M059J (cell line): Measurements from ENCODE around the gene ETV6. TPM values are rescaled to one million over a fixed set of nuclear protein-coding genes. Genes with fewer than 3 reads are reported as not detected.

Experiments
- DNase-seq: peaks from one replicate; pipeline ENCODE4 v3.0.0-alpha.2; 2012; ENCODE audit warnings: low read depth
- total RNA-seq: library from RNA; depleted of rRNA; stranded (reverse); fragments of >200 nt; shearing (Covaris generic); gene quantifications from 2 replicates; pipeline ENCODE4 v1.2.3, GENCODE V29; 2014

ETV6 gene
- total RNA-seq, 1 experiment from 2014 or later: 11.5 TPM

DNA sequence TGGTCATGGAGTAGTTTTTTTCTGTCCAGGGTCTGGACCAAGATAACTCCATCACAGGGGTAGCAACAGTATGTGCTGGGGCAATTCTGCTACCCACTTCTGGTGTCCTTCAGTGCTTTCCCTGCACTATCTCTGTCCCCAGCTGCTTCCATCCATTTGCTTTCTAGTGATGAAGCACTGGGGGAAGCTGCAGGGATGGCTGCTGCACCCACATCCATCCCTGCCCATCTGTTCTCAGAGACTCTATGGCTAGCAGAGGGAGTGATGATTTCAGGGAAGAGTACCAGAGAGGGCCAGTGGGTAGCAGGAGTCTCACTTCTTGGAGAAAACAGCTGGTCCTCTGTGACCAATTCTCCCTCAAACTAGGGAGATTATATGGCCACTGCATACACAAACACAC is 44.1 kb downstream of the ETV6 start:
- DNase-seq: no peak

DNA sequence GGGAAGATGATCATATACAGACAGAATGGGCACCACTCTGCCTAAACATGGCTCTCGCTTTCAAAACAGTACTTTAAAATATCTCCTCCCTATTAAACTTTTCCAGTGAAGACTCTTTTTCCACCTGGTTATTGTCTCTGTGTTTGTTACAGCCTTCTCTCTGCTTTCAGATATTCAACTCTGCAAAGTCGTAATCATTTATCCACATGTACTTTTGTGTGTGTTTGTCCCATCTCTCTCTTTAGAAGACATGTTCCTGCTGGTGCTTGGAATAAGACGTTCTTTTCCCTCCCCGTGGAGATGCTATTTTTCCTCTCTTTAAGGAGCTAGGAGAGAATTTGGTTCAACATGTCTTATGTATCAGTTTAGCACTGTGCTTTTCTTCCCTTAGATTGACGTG is 45.1 kb downstream of the ETV6 start:
- no peak for DNase-seq

DNA sequence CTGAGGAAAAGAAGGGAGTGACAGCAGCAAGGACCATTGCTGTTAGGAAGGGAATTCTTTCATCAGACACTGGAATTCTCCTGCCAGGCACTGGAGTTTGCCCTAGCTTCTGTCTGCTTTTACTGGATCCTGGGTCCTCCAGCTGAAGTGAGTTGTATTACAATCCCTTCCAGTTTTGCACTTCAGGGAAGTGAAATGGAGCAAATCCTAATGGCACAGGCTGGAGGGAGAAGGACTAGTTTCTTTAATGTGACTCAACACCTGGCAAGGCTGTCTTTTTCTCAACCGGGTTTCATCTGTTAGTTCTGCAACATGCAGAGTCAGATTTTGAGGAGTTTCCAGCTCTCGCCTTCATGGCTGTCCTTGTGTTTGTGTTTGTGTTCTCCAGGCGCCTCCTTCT is 45.8 kb downstream of the ETV6 start:
- DNase-seq: peak; percentile 50

DNA sequence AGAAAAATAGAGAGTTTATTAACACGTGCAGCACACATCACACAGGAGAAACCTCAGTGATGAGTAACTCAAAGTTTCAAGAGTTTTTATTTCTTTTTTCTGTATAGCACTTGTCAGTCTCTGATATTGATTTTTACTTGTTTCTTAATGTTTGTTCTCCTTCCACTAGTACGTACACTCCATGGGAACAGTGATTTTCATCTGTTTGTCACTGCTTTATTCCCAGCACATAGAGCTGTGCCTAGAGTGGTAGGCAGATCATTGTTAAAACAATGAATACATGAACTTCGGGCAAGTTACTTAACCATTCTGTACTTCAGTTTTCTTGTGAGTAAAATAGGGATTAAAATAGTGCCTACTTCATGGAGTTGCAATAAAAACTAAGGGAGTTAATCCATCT is 46.6 kb downstream of the ETV6 start:
- no peak for DNase-seq

DNA sequence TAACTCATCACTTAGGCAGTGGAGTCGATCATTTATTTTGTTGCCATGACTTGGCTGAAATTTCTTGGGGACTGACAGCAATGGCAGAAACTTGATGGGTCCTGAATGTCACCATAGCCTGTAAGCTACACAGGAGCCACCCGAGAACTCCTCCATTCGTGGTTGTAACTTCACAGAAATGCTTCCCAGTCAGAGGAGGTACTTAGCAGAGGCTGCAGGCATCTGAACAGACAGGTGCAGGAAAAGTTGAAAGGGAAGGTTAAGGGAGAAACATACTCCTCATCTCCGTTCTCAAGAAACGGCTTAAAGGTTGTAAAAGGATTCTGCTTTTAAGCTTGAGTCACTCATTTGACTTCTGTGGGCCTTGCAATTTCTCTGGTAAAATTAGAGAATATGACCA is 47.7 kb downstream of the ETV6 start:
- DNase-seq: no peak

DNA sequence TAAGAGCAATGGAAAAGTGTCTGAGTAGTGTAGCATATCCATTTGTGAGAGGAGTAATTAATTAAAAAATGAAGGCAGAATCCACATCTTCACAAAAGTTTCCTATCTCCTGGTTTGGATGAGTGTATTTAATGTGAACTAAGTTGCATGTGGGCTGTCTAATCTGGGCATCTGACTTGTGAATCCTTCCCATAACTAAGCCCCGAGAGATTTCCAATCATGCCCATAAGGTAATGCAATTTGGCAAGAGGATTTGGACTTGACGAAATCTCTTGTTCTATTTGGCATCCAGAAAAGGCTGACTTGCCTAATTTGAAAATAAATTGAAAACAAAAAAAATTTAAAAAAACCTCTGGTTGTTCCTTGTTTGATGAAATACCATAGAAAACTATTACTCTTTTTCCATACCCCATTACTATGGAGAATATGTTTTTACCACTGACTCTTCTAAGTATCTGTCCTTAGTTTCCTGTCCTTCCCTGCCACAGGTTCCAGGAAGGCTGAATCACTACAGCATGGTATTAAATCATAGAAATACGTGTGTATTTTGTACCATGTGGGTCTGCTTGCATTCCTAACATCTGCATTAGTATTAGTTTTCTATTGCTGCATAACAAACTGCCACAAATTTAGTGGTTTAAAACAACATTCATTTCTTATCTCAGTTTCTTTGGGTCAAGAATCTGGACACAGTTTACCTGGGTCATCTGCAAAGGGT is 48.4 kb downstream of the ETV6 start:
- DNase-seq: peak; percentile 58

DNA sequence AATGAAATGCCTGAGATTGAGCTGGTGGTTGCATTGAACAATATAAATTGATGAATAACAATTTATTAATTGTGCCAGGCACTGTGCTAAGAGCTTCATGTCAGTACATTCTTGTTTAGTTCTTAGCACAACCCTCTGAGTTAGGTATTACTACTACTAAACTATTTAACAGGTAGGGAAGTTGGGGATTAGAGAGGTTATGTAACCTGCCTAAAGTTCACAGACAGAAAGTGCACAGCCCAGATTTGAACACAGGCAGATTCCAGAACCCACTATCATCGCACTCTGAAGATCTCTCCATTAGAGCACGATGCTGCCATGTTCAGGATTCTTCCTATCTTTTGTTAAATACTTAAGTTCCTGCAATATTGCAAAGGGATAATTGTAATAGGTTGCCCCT is 49.3 kb downstream of the ETV6 start:
- no peak for DNase-seq

DNA sequence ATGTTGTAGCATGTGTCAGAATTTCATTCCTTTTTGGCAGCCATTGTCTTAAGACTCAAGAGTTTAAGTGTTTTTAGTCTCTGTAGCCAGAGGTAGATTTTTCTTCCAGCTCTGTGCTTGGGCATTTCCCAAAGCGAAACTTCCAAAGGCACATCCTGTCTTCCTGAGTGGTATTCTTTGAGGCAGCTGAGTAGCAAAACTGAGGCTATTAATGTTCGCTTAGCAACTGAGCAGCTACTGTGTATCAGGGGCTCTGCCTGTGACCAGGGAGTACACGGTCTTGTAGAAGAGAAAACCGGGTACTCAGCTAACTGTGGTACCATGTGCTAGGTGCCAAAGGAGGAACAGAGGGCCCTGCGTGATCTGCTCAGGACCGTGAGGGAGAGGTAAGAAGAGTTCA is 52.0 kb downstream of the ETV6 start:
- DNase-seq: no peak

DNA sequence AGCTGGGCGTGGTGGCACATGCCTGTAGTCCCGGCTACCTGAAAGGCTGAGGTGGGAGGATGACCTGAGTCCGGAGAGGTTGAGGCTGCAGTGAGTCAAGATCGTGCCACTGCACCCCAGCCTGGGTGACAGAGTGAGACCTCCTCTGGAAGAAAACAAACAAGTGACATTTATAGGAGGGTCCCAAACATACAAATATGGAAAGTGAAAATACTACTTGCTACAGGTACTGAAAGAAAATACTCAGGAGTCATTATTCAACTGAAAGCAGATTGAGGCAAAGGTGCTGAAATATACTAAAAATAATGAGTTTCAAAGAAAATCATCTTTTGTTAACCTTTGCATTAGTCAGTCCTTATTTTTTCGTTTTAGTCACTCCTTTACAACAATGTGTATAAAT is 53.5 kb downstream of the ETV6 start:
- DNase-seq: no peak

DNA sequence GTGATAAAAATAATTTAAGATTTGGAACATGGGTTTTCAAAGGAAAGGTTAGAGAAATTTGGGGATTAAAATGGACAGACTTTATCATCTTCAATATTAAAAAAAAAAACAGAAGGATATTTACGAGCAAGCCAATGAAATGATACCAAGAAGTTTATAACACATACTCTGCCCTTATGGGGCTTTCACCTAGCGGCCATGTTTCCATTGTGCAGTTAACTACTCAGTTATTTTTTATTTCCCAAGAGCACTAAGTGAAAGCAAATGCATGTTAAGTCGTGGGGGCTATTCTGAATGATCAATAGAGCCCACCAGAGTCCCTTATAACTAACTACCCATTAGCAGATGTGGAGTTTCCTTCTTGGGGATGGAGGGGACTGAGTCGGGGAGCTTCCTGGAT is 53.9 kb downstream of the ETV6 start:
- DNase-seq: no peak

DNA sequence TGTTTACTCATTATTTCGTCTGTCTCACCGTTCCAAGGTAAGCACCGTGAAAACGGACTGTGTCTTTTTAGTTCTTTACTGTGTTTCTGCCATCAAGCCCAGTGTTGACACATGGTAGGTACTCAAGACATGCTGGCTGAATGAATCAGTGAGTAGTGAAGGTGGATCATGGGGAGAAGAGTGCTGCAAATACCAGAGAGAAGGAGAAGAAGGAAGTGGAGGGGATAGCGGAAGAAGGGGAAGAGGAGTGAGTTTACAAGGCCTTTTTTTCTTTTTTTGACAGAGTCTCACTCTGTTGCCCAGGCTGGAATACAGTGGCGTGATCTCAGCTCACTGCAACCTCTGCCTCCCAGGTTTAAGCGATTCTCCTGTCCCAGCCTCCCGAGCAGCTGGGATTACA is 54.6 kb downstream of the ETV6 start:
- DNase-seq: no peak

DNA sequence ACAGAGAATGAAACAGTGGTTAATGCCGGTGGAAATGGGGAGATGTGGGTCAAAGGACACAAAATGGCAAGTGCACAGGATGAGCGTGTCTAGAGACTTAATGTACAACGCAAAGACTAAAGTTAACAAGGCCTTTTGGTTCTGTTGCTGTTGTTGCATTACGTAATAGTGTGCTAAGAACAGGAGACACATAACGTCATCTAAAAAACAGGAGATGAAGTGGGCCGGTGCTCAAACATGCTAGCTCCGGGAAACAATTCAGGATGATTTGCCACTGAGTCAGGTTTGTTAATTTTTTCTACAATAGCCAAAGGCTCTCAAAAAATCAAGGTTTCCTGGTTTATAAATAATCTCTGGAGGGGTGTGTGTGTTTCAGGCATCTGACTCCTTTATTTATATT is 55.5 kb downstream of the ETV6 start:
- peak; percentile 83 for DNase-seq

DNA sequence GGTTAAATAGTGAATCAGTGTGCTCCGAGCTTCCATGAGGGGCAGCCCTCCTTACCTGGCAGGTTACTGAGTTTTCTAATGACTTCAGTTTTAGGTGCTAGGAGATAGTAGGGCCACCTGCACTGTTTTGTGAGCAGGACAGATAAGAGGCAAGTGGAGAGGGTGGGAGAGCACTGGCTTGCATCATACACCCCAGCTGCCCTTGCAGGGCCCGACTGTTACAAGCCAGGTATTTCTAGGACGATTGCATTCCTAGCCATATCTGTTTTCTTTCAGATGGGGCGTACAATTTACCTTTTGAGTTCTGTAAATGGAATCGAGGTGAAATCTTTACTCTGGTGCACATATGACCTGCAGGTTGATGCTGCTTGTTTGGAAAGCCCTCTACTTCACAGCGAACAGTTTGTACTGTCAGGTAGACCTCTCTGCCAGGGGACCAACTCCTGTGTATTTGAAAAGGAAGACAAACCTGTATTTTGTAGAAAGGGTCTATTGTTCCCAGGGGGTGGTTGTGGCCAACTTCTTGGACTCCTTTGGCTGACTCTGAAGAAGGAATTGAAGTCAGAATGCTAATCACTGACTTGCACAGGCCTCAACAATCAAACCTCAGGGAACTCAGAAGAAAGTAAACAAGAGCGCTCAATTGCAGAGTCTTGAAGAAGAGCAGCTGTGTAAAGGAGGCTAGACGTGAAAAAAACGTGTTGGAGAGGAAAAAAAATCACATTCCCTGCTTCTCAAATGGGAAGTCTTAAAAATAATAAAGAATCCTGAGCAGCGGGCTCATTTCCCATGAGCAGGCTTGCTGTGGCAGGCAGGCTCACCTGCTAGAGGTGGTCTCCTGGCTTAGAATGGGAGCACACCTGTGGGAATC is 57.3 kb downstream of the ETV6 start:
- no peak for DNase-seq

DNA sequence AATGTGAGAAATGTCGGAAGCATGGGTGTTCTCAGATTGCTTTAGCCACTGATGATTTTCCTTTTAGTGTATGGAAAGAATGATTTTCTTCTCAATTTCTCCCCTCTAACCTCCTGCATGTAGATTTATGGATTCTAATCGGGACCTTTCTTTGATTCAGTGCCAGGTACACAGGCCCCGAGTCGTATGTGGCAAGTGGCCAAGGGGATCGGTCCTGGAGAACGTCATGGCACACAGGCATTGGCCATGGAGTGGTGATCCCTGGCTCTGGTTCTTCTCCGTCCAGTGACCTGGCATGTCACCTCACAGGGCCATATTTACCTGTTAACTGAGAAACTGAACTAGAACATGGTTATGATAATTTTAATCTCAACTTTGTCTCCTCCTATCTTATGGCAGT is 58.1 kb downstream of the ETV6 start:
- no peak for DNase-seq

DNA sequence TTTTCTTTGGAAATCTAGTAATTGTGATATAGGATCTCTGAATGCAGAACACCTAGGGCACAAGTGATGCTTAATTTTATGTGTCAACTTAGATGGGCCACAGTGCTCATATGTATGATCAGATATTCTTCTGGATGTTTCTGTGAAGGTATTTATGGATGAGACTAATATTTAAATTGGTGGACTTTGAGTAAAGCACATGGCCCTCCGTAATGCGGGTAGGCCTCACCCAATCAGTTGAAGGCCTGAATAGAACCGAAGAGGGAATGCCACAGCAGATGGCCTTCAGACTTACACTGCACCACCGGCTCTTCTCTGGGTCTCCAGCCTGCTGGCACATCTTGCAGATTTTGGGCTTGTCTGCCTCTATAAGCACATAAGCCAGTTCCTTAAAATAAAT is 60.0 kb downstream of the ETV6 start:
- DNase-seq: no peak

DNA sequence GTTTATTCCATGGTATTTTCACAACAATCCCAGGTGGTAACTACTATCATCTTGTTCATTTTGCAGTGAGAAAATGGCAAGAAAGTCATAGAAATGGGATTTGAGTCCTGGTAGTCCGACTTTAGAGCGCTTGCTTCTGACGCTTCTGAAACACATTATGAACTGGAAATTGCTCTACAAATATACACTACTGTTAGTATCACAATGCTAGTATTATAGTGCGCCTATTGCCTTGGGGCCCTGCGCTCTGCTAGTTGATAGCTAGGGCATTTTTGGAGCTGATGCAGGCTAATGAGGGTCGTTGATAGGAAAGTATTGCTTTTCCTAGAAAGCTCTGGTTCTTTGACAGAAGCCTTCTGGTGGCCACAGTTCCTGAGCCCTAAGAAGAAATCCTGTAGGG is 61.0 kb downstream of the ETV6 start:
- DNase-seq: no peak

DNA sequence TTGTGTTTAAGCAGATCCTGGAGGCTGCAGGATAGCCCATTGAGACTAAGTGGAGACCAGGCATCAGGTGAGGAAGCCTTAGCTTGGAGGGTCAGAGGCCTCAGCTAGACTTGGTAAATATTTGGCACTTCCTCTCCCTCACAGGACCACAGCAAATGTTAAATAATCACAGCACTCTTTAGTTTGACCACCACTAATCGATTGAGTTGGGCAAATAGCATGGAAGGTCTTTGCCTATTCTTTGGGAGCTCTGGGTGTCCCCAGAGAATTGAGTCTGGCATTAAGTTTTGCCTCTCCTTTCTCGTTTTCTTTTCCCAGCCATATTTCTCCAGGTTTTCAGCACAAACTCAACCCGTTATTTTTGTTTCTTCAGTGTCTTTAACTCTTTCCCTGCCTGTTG is 61.4 kb downstream of the ETV6 start:
- DNase-seq: no peak

DNA sequence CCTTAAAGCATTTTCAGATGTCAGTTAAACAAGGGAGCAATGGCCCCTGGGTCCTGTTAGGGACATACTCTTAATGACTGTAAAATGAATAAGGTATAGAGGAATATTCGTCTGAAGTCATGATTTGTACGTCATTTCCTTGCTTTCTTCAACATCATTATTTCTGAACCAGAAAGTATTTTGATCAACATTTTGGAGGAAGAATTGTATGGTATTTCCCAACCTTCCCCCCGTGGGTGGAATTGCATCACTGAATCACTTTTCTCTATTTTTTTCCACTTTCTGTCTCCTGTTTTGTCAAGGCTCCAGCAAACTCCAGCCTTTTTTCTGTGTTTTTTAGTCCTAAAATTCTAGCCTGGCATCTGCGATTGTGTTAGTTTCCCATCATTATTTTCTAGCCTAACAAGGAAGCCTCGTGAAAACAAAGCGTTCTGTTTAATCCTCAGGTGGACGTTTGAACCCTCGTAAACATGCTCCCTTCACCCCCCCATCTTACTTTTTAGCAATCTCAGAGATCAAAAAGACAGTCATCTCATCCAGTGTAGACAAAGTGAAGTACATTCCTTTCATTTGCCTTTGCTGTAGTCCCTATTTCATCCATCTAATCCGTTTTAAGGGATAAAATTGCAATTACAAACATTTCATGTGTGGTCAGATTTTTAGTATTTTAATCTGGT is 62.3 kb downstream of the ETV6 start:
- DNase-seq: no peak

DNA sequence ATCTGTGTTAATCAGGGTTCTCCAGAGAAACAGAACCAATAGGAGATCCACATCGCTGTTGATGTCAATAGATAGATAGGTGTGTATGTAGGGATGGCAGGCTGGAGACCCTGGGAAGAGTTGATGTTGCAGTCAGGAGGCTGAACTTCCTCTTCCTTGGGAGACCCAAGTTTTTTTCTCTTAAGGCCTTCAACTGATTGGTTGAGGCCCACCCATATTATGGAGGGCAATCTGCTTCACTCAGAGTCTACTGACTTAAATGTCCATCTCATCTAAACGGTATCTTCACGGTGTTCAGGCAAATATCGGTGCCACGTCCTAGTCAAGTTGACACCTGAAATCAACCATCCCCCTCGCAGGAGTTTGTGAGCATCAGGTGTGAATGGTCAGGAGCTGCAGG is 63.0 kb downstream of the ETV6 start:
- no peak for DNase-seq

DNA sequence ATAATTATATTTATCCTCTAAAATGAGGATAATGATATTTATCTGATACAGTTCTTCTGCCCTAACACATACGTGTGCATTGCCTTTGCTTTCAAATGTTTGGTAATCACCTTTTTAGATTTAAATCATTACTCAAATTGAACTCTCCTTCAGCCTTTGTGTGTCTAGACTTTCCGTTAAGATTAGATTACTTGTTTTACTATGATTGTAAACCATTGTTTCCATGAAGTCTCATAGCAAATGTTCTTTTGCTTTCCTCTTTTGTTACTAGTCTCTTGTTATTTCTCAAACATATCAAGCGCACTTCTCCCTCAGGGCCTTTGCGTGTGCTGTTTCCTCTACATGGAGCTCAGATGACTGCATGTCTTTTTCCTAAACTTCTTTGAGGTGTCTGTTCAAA is 63.7 kb downstream of the ETV6 start:
- no peak for DNase-seq

DNA sequence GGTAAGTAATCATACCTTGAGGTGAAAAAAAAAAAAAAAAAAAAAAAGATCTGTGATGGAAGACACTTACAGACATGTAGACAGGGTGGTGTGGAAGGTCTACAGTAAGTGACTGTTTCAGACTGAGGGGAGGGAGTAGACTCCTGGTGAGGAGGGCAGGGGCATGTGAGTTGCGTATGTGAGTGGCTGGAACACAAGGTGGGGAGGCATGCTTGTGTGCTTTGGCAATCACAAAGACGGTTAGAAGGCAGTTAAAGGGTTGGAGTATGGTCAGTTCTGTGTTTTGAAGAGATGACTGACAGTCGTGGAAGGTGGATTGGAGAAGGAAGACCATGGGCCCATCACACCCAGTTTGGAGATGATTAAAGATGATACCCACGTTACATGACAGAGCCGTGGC is 65.2 kb downstream of the ETV6 start:
- DNase-seq: no peak

DNA sequence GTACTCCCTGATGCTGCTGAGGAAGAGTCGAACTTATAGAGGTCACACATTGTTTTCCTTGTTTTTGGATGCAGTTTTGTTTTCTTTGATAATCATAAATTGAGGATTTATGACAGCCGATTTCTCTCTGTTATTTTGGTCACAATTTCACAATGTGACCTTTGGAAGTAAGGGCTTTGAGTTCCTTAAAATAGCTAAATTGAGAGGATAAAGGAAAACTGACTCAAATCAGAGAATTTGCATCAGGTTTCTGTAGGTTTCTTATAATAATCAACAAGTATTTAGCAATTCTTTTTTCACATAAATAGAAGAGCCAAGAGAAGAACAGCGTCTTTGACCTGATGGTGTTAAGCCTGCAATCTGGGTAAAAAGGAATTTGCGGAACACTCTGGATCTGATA is 66.1 kb downstream of the ETV6 start:
- no peak for DNase-seq
